GM12874 (cell line): ENCODE measurements around the gene LRRC57.

Source experiments
- CTCF ChIP-seq: IDR thresholded peaks from 2 replicates; pipeline ENCODE4 v1.5.1; 2011; ENCODE audit warnings: low read depth, mild to moderate bottlenecking, control low read depth, low read length, moderate library complexity; ENCODE audit not compliant: insufficient read depth

LRRC57 gene

GRCh38 chr15:42584031-42584765, 35.6 kb upstream of the LRRC57 start:
- no peak for TF ChIP-seq CTCF

GRCh38 chr15:42582569-42583375, 34.2 kb upstream of the LRRC57 start:
- TF ChIP-seq CTCF = no peak

- no peak for TF ChIP-seq CTCF
These were observed 32.7 kb upstream of the LRRC57 start for GRCh38 chr15:42581272-42581730.

- no peak for TF ChIP-seq CTCF
These were observed 30.5 kb upstream of the LRRC57 start for GRCh38 chr15:42578984-42579537.

GRCh38 chr15:42577514-42578031, 29.0 kb upstream of the LRRC57 start:
- no peak for TF ChIP-seq CTCF

- no peak for TF ChIP-seq CTCF
These were observed 28.2 kb upstream of the LRRC57 start for GRCh38 chr15:42576776-42577175.

- no peak for TF ChIP-seq CTCF
These were observed 27.5 kb upstream of the LRRC57 start for GRCh38 chr15:42576040-42576594.
